SK-N-MC (cell line): ENCODE measurements around the gene NOS1AP.

Source experiments
- DNase-seq: peaks from one replicate; pipeline ENCODE4 v3.0.0-alpha.2; 2011; ENCODE audit warnings: low read depth, low spot score
- H3K27ac ChIP-seq: fragments of 200-600 bp; sonication (generic); 2 replicates; pipeline ENCODE4 v1.5.1; 2016; ENCODE audit warnings: mixed run types
- H3K36me3 ChIP-seq: fragments of 200-600 bp; sonication (generic); 2 replicates; pipeline ENCODE4 v1.6.1; 2017; ENCODE audit warnings: antibody characterized with exemption, low read length, mixed read lengths; ENCODE audit not compliant: insufficient read depth
- H3K4me3 ChIP-seq: fragments of 200-600 bp; sonication (generic); 2 replicates; pipeline ENCODE4 v1.5.1; 2016
- H3K9ac ChIP-seq: fragments of 200-600 bp; sonication (generic); 2 replicates; pipeline ENCODE4 v1.8.0; 2017; ENCODE audit warnings: mixed run types, mixed read lengths; ENCODE audit not compliant: insufficient read length
- H3K9me3 ChIP-seq: fragments of 200-600 bp; sonication (generic); 2 replicates; pipeline ENCODE4 v1.6.1; 2017; ENCODE audit warnings: low read depth, mild to moderate bottlenecking, antibody characterized with exemption, low read length, moderate library complexity, mixed read lengths
- EZH2 ChIP-seq: fragments of 200-600 bp; sonication (generic); IDR thresholded peaks from one replicate; pipeline ENCODE4 v1.6.1; 2017; ENCODE audit warnings: antibody characterized with exemption
- FOXP2 ChIP-seq: optimal IDR thresholded peaks from 2 replicates; pipeline ENCODE3; 2011; ENCODE audit warnings: mild to moderate bottlenecking, moderate library complexity; ENCODE audit not compliant: insufficient read depth; ENCODE audit errors: extremely low read length, control extremely low read depth
- POLR2AphosphoS5 ChIP-seq: IDR thresholded peaks from 2 replicates; pipeline ENCODE4 v1.6.1; 2012; ENCODE audit warnings: mild to moderate bottlenecking, low read depth, low read length, borderline replicate concordance

NOS1AP gene

GRCh38 chr1:162317621-162318020 is 248.1 kb downstream of the NOS1AP start:
- Histone ChIP-seq H3K36me3 (peaks cover 6% of the 10 kb centered on the region; the same call in 1 of the 2 replicates), H3K27ac (no peak overlapping the region), H3K9ac (no peak overlapping the region), H3K4me3 (no peak overlapping the region), H3K9me3 (no peaks in the 10 kb centered on the region)
- TF ChIP-seq EZH2 (no peak), FOXP2 (no peak), POLR2AphosphoS5 (no peak)
- no peak for DNase-seq

DNA sequence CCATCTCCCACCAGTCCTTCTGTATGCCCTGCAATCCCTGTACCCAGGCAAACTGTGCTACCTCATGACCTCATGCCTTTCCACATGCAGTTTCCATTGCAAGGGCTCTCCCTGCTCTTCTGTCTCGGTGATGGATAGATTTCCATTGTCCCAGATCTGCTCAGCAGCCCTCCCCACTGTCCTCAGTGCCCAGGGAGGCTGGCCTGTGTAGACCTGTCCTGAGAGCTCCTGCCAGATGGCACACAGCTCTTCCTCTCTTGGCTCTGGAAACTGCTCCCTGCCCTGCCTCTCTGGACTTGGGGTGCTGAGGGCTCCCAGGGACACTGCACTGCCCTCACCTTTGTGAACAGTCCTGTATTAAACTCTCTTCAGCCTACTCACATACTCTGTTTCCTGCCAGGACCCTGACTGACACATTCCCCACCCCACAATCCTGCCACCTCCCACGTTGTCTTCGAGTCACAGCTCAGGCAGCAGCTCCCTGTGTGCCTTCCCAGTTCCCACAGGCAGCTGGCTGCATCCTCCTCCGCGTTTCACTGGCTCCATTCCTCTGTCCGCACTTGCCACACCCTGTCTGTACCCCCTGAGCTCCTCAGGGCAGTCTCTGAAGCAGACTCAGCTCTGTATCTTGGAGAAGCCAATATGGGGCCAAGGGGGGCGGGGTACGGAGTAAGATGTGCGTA is 250.1 kb downstream of the NOS1AP start:
- DNase-seq: no peak
- H3K9me3 ChIP-seq: no peaks in the 10 kb centered on the region

DNA sequence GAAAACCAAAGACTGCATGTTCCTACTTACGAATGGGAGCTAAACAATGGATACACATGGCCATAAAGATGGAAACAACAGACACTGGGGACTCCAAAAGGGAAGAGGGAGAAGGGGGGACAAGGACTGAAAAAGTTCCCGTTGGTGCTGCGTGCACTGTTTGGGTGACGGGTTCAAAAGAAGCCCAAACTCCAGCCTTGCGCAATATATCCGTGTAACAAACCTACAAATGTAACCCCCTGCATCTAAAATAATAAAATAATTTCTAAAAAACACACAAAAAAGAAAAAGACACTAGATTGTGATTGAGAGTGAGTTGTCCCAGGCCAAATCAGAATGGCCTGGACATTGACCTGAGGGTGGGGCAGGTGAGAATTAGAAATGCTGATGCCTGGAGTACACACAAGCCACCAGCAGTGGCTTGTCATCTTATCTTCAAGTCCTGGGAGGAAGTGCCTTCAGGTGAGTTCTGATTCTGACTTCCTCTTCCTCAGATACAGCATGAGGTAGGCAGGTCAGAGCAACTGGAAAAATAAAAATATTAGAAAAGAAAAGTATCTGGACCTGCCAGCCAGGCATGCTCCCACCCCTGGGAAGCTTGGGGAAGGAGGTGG is 252.4 kb downstream of the NOS1AP start:
- H3K9ac ChIP-seq: no peak overlapping the region
- H3K9me3 ChIP-seq: no peaks in the 10 kb centered on the region
- no peak for TF ChIP-seq FOXP2
- TF ChIP-seq EZH2: no peak
- no peak for TF ChIP-seq POLR2AphosphoS5
- no peak overlapping the region for H3K27ac ChIP-seq
- H3K4me3 ChIP-seq: no peak overlapping the region
- H3K36me3 ChIP-seq: no peaks in the 10 kb centered on the region
- DNase-seq: no peak

More for the DNA sequence above, 250.1 kb downstream of the NOS1AP start:
- TF ChIP-seq POLR2AphosphoS5 (no peak), FOXP2 (no peak), EZH2 (no peak)
- H3K27ac ChIP-seq: no peak overlapping the region
- no peaks in the 10 kb centered on the region for H3K36me3 ChIP-seq
- no peak overlapping the region for H3K9ac ChIP-seq
- no peak overlapping the region for H3K4me3 ChIP-seq

GRCh38 chr1:162323023-162323422 is 253.5 kb downstream of the NOS1AP start:
- no peak overlapping the region for H3K4me3 ChIP-seq
- H3K36me3 ChIP-seq: no peaks in the 10 kb centered on the region
- TF ChIP-seq POLR2AphosphoS5: no peak
- TF ChIP-seq FOXP2: no peak
- TF ChIP-seq EZH2: no peak
- DNase-seq: no peak
- no peaks in the 10 kb centered on the region for H3K9me3 ChIP-seq
- no peak overlapping the region for H3K9ac ChIP-seq
- H3K27ac ChIP-seq: no peak overlapping the region

DNA sequence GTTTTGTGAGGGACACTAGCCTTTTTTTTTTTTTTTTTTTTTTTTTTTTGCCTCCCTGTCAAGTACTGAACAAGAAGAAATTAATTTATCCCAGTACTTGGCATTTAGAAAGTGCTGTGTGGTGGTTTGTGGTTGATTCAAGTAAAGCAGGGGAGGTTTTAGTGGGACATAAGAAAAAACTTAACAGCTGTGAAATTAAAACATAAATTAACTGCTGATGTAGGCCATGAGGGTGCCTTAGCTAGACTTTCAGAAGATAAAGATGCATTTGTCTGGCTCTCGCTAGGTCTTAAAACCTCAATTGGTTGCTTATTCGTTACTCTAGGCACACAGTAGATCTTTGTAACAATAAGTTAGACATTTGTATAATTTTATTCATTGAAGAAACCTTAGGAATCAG is 254.9 kb downstream of the NOS1AP start:
- no peak overlapping the region for H3K4me3 ChIP-seq
- no peaks in the 10 kb centered on the region for H3K9me3 ChIP-seq
- H3K36me3 ChIP-seq: no peaks in the 10 kb centered on the region
- no peak for TF ChIP-seq FOXP2
- TF ChIP-seq EZH2: no peak
- no peak; the same call in 1 of the 2 replicates for TF ChIP-seq POLR2AphosphoS5
- DNase-seq: peak; percentile 69
- H3K9ac ChIP-seq: no peak overlapping the region
- H3K27ac ChIP-seq: peak overlapping the region; percentile 47; the same call in 1 of the 2 replicates

GRCh38 chr1:162326559-162326958 is 257.1 kb downstream of the NOS1AP start:
- TF ChIP-seq FOXP2 (no peak), EZH2 (no peak), POLR2AphosphoS5 (no peak)
- Histone ChIP-seq H3K4me3 (no peak overlapping the region), H3K27ac (0 out of 2 replicates have a peak overlapping the region, but pooled peaks have one; percentile 61), H3K9ac (no peak overlapping the region), H3K36me3 (no peaks in the 10 kb centered on the region), H3K9me3 (no peaks in the 10 kb centered on the region)
- DNase-seq: no peak

GRCh38 chr1:162327144-162327787 is 257.8 kb downstream of the NOS1AP start:
- Histone ChIP-seq H3K9me3 (no peaks in the 10 kb centered on the region), H3K4me3 (no peak overlapping the region), H3K36me3 (no peaks in the 10 kb centered on the region), H3K9ac (no peak overlapping the region), H3K27ac (peak overlapping the region; percentile 61)
- no peak for TF ChIP-seq EZH2
- TF ChIP-seq POLR2AphosphoS5: no peak
- TF ChIP-seq FOXP2: no peak
- no peak for DNase-seq

DNA sequence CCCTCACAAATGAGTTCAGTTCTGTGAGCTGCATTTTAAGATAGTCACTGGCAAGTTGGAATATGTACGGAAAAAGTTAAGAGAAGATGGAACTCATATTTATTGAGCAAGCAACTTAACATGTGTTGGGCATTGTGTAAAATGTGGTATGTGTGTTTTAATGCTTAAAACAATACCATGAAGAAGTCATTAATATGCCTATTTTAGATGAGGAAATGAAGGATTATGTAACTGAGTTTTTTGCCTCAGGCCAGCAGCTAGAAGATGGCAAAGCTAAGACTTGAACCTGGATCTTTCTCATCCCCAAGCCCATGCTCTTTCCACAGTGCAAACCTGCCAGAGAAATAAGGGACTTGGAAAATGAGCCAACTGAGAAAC is 258.3 kb downstream of the NOS1AP start:
- Histone ChIP-seq H3K36me3 (peaks cover under 1% of the 10 kb centered on the region; the same call in 1 of the 2 replicates), H3K9ac (no peak overlapping the region), H3K9me3 (no peaks in the 10 kb centered on the region), H3K4me3 (no peak overlapping the region), H3K27ac (peak overlapping the region; percentile 61)
- TF ChIP-seq FOXP2 (no peak), POLR2AphosphoS5 (no peak), EZH2 (no peak)
- no peak for DNase-seq
